Endothelial cell of umbilical vein (primary cell): Measurements from ENCODE around the gene MYO16. TPM values are rescaled to one million over a fixed set of nuclear protein-coding genes. Genes with fewer than 3 reads are reported as not detected.

ENCODE experiments used
- BruUV-seq: library from RNA; stranded (reverse); fragments of 400-500 nt; replicated peaks from 2 replicates; lab custom pipeline; 2021; lab: Mats Ljungman, UMichigan
- CTCF ChIA-PET: fragments of 300-600, 350-600 bp; sonication (Branson Sonifier 250); formaldehyde crosslinking; loops from one replicate; lab custom pipeline; 2021; ENCODE audit warnings: antibody characterized with exemption, inconsistent platforms; lab: Charles Lee
- POLR2A ChIA-PET: fragments of 300-600, 350-600 bp; sonication (Branson Sonifier 250); formaldehyde crosslinking; loops from one replicate; lab custom pipeline; 2021; ENCODE audit warnings: antibody characterized with exemption, inconsistent platforms; lab: Charles Lee
- DNase-seq: peaks from one replicate; pipeline ENCODE4 v3.0.0-alpha.2; 2011; ENCODE audit warnings: low read depth, low spot score
- FAIRE-seq: peaks from 2 replicates; lab custom pipeline; 2011; peaks lifted over from hg19 to GRCh38; lab: Jason Lieb, UNC
- H2AFZ ChIP-seq: 2 replicates; pipeline ENCODE4 v1.6.0; 2012; ENCODE audit warnings: low read depth, low read length, control low read depth, inconsistent platforms
- H3K27ac ChIP-seq: 2 replicates; pipeline ENCODE4 v1.5.1; 2011; ENCODE audit warnings: low read depth, mild to moderate bottlenecking, control low read depth, low read length, moderate library complexity; ENCODE audit not compliant: insufficient read depth
- H3K27me3 ChIP-seq, 2 experiments: 2 replicates each; pipeline versions ENCODE4 v1.6.0 to v1.6.1; 2011; ENCODE audit warnings: low read length in 2 of 2, mixed read lengths in 1 of 2; ENCODE audit not compliant: control insufficient read depth in 2 of 2, insufficient read depth in 2 of 2
- H3K36me3 ChIP-seq, 2 experiments: 2 replicates in 1 of 2; 3 replicates in 1 of 2; pipeline ENCODE4 v1.5.1; 2011; ENCODE audit warnings: low read length in 2 of 2, mild to moderate bottlenecking in 1 of 2, moderate library complexity in 1 of 2; ENCODE audit not compliant: control insufficient read depth in 2 of 2, insufficient read depth in 2 of 2; ENCODE audit errors: extremely low read depth in 1 of 2
- H3K4me1 ChIP-seq: 3 replicates; pipeline ENCODE4 v1.5.1; 2011; ENCODE audit warnings: mild to moderate bottlenecking, low read length; ENCODE audit not compliant: control insufficient read depth, insufficient read depth; ENCODE audit errors: extremely low read depth
- H3K4me2 ChIP-seq: 2 replicates; pipeline ENCODE4 v1.6.1; 2011; ENCODE audit warnings: low read length, control low read depth, mixed read lengths; ENCODE audit not compliant: insufficient read depth
- H3K4me3 ChIP-seq, 3 experiments: fragments of 200-600 bp in 1 of 3; sonication (generic), shearing (Covaris generic) in 1 of 3; replicated peaks in 1 of 3; 2 replicates each; pipeline ENCODE4 v1.5.1; 2011 to 2016; ENCODE audit warnings: control low read depth in 3 of 3, low read length in 3 of 3, mild to moderate bottlenecking in 2 of 3, inconsistent platforms in 1 of 3, low read depth in 1 of 3, moderate library complexity in 1 of 3; ENCODE audit not compliant: insufficient read depth in 1 of 3
- H3K79me2 ChIP-seq: 2 replicates; pipeline ENCODE4 v1.6.0; 2012; ENCODE audit warnings: low read length, inconsistent platforms; ENCODE audit not compliant: control insufficient read depth, insufficient read depth
- H3K9ac ChIP-seq: replicated peaks from 2 replicates; pipeline ENCODE3; 2011; ENCODE audit warnings: low read length, control low read depth; ENCODE audit not compliant: insufficient read depth; ENCODE audit errors: extremely low read depth
- H3K9me1 ChIP-seq: replicated peaks from 3 replicates; pipeline ENCODE4 v1.6.0; 2011; ENCODE audit warnings: mild to moderate bottlenecking, low read length; ENCODE audit not compliant: control insufficient read depth, insufficient read depth; ENCODE audit errors: extremely low read depth
- H3K9me3 ChIP-seq: replicated peaks from 2 replicates; pipeline ENCODE4 v1.5.1; 2012; ENCODE audit warnings: low read length, inconsistent platforms; ENCODE audit not compliant: control insufficient read depth, insufficient read depth
- H4K20me1 ChIP-seq: replicated peaks from 2 replicates; pipeline ENCODE3; 2011; ENCODE audit warnings: mild to moderate bottlenecking, low read length; ENCODE audit not compliant: control insufficient read depth, insufficient read depth; ENCODE audit errors: extremely low read depth
- CTCF ChIP-seq, 2 donors: IDR thresholded peaks; 1 replicate in 1 of 2; 2 replicates in 1 of 2; pipeline ENCODE4 v1.5.1; 2011; ENCODE audit warnings: low read length in 2 of 2, mild to moderate bottlenecking in 2 of 2, moderate library complexity in 2 of 2, control low read depth in 1 of 2, inconsistent platforms in 1 of 2, low read depth in 1 of 2; ENCODE audit not compliant: insufficient read depth in 1 of 2; ENCODE audit errors: extremely low read depth in 1 of 2
- EZH2 ChIP-seq: IDR thresholded peaks from 2 replicates; pipeline ENCODE4 v1.6.1; 2012; ENCODE audit warnings: borderline replicate concordance, low read depth, mild to moderate bottlenecking, moderate library complexity, low read length, inconsistent platforms; ENCODE audit not compliant: severe bottlenecking
- FOS ChIP-seq: IDR thresholded peaks from 2 replicates; pipeline ENCODE4 v1.6.1; 2011; ENCODE audit warnings: mild to moderate bottlenecking, low read length, moderate library complexity, borderline replicate concordance; ENCODE audit not compliant: insufficient read depth
- GATA2 ChIP-seq: IDR thresholded peaks from 2 replicates; pipeline ENCODE4 v1.7.0; 2011; ENCODE audit warnings: low read depth, mild to moderate bottlenecking, moderate library complexity, mixed read lengths, low read length; ENCODE audit not compliant: insufficient read length, insufficient read depth
- JUN ChIP-seq: IDR thresholded peaks from 2 replicates; pipeline ENCODE4 v1.6.1; 2011; ENCODE audit warnings: borderline replicate concordance, low read depth; ENCODE audit not compliant: insufficient read length, insufficient read depth
- MAX ChIP-seq: IDR thresholded peaks from 2 replicates; pipeline ENCODE4 v1.6.1; 2011; ENCODE audit not compliant: insufficient read depth, insufficient read length
- MYC ChIP-seq: IDR thresholded peaks from one replicate; pipeline ENCODE4 v1.6.1; 2011; ENCODE audit warnings: mild to moderate bottlenecking, low read depth, low read length
- POLR2A ChIP-seq: IDR thresholded peaks from 2 replicates; pipeline ENCODE4 v1.6.1; 2012; ENCODE audit warnings: low read depth, mild to moderate bottlenecking, control low read depth, low read length
- POLR2AphosphoS5 ChIP-seq: IDR thresholded peaks from 2 replicates; pipeline ENCODE4 v1.6.1; 2012; ENCODE audit warnings: low read depth, mild to moderate bottlenecking, control low read depth, low read length, moderate library complexity; ENCODE audit not compliant: insufficient read depth
- dilution Hi-C: fragments of 300-500 bp; cut with MboI; formaldehyde crosslinking; loops from one replicate; pipeline ENCODE4 v1.15.0; 2019; ENCODE audit warnings: low sequenced_read_pairs; ENCODE audit not compliant: extremely low pct_ligation_motif_present
- intact Hi-C: fragments of 100-400 bp; cut with micrococcal nuclease; formaldehyde crosslinking; loops from one replicate; pipeline ENCODE4 v1.10.0; 2022
- polyA plus RNA-seq, 4 experiments: library from polyadenylated mRNA; depleted of rRNA in 3 of 4; stranded (reverse) in 3 of 4; unstranded in 1 of 4; fragments of >200 nt; gene quantifications; 2 replicates each; pipeline versions ENCODE4 v1.2.1 to v1.2.3, GENCODE V29; 2011 to 2012; ENCODE audit warnings: missing spikeins in 1 of 4
- total RNA-seq: library from RNA; stranded (reverse); gene quantifications from 2 replicates; pipeline ENCODE4 v1.2.3, GENCODE V29; 2021

The MYO16 gene
- total and polyA plus RNA-seq, 2 donors (not counting 3 experiments of a cell fraction or from before 2014, with no cell fraction given) = 0.03 to 0.04 TPM

- no peak overlapping the region for H3K9ac ChIP-seq
- DNase-seq (no peak), FAIRE-seq (no peak)
- ChIA-PET CTCF (interaction anchor here (1.5 kb wide), 1 partner anchor 11 kb away, joined by 4 read pairs; no protein-coding TSS in a partner anchor), POLR2A (no interaction called here)
- BruUV-seq = no TSS peak
- TF ChIP-seq EZH2 = no peak
- TF ChIP-seq POLR2AphosphoS5 = no peak
- TF ChIP-seq FOS = no peak
- no peak for TF ChIP-seq JUN
- no peak for TF ChIP-seq MYC
- no peak for TF ChIP-seq POLR2A
- no peaks in the 10 kb centered on the region for H3K4me1 ChIP-seq
- H3K27me3 ChIP-seq = peaks cover 0 to 4% of the 10 kb centered on the region in 2 experiments
- intact Hi-C loops = no loop called here
- no peak overlapping the region for H2AFZ ChIP-seq
- no peak overlapping the region for H3K4me3 ChIP-seq
- H3K4me2 ChIP-seq = no peak overlapping the region
- no peaks in the 10 kb centered on the region for H3K9me3 ChIP-seq
- no peaks in the 10 kb centered on the region for H3K36me3 ChIP-seq
- no peaks in the 10 kb centered on the region for H3K9me1 ChIP-seq
- H4K20me1 ChIP-seq = no peaks in the 10 kb centered on the region
- H3K79me2 ChIP-seq = no peaks in the 10 kb centered on the region
- H3K27ac ChIP-seq = no peak overlapping the region
- dilution Hi-C loops = no loop called here
Observed at GRCh38 chr13:108947551-108948030, 318.2 kb downstream of the MYO16 start.

GRCh38 chr13:108948251-108948671, 318.9 kb downstream of the MYO16 start:
- dilution Hi-C loops (no loop called here), intact Hi-C loops (no loop called here)
- H3K79me2 ChIP-seq = no peaks in the 10 kb centered on the region
- no peak overlapping the region for H3K27ac ChIP-seq
- no peak overlapping the region for H2AFZ ChIP-seq
- H3K9me1 ChIP-seq = no peaks in the 10 kb centered on the region
- H3K4me1 ChIP-seq = no peaks in the 10 kb centered on the region
- H3K4me2 ChIP-seq = no peak overlapping the region
- no peak overlapping the region for H3K9ac ChIP-seq
- H3K4me3 ChIP-seq = no peak overlapping the region
- BruUV-seq = no TSS peak
- CTCF ChIA-PET = no interaction called here
- POLR2A ChIA-PET = no interaction called here
- FAIRE-seq (no peak), DNase-seq (no peak)
- H3K36me3 ChIP-seq = no peaks in the 10 kb centered on the region
- H3K9me3 ChIP-seq = no peaks in the 10 kb centered on the region
- H3K27me3 ChIP-seq = peaks cover 0 to 4% of the 10 kb centered on the region in 2 experiments
- TF ChIP-seq POLR2A (no peak), FOS (no peak), CTCF (IDR thresholded peaks at IDR 0.05; ENCODE audit: extremely low read depth in 1 of 2, insufficient read depth in 1 of 2, low read depth in 1 of 2, low read length in 2 of 2) (no peak), EZH2 (no peak), MAX (no peak), GATA2 (no peak)
- no peaks in the 10 kb centered on the region for H4K20me1 ChIP-seq
